Mesenchymal stem cell (in vitro differentiated cells and primary cell): ENCODE data around the gene ADAMTS8.

Source experiments
- DNase-seq: peaks from one replicate; pipeline ENCODE4 v3.0.0-alpha.2; 2013
- H2AFZ ChIP-seq: one replicate; pipeline ENCODE4 v1.6.1; 2013; ENCODE audit warnings: low read depth, mild to moderate bottlenecking, control low read depth, inconsistent platforms, low read length, moderate library complexity
- H2AK5ac ChIP-seq: 2 replicates; pipeline ENCODE4 v1.6.1; 2013; ENCODE audit warnings: low read length, moderate library complexity, mild to moderate bottlenecking, inconsistent platforms; ENCODE audit not compliant: severe bottlenecking
- H2BK120ac ChIP-seq: one replicate; pipeline ENCODE4 v1.6.1; 2013; ENCODE audit warnings: low read depth, mild to moderate bottlenecking, inconsistent platforms, low read length, moderate library complexity
- H2BK12ac ChIP-seq, 2 experiments: one replicate each; pipeline ENCODE4 v1.6.1; 2013; ENCODE audit warnings: inconsistent platforms in 2 of 2, low read length in 2 of 2, mild to moderate bottlenecking in 2 of 2, moderate library complexity in 2 of 2, control low read depth in 1 of 2
- H2BK15ac ChIP-seq: one replicate; pipeline ENCODE4 v1.6.1; 2013; ENCODE audit warnings: mild to moderate bottlenecking, low read depth, inconsistent platforms; ENCODE audit not compliant: poor library complexity, severe bottlenecking
- H2BK5ac ChIP-seq: 2 replicates; pipeline ENCODE4 v1.6.1; 2013; ENCODE audit warnings: low read depth, mild to moderate bottlenecking, low read length, control low read depth, inconsistent platforms; ENCODE audit not compliant: poor library complexity, severe bottlenecking
- H3K14ac ChIP-seq, 2 experiments: one replicate each; pipeline ENCODE4 v1.6.1; 2013; ENCODE audit warnings: inconsistent platforms in 2 of 2, low read length in 2 of 2, control low read depth in 1 of 2, mild to moderate bottlenecking in 1 of 2, moderate library complexity in 1 of 2
- H3K18ac ChIP-seq, 2 experiments: one replicate each; pipeline ENCODE4 v1.6.1; 2013; ENCODE audit warnings: inconsistent platforms in 2 of 2, low read length in 2 of 2, control low read depth in 1 of 2, low read depth in 1 of 2, mild to moderate bottlenecking in 1 of 2
- H3K23ac ChIP-seq, 2 experiments: one replicate each; pipeline ENCODE4 v1.6.1; 2013; ENCODE audit warnings: inconsistent platforms in 2 of 2, low read length in 2 of 2, mild to moderate bottlenecking in 2 of 2, moderate library complexity in 2 of 2, control low read depth in 1 of 2
- H3K27ac ChIP-seq: 2 replicates; pipeline ENCODE4 v1.5.1; 2013; ENCODE audit warnings: mild to moderate bottlenecking, moderate library complexity, low read length, control low read depth, inconsistent platforms; ENCODE audit not compliant: poor library complexity, severe bottlenecking
- H3K27me3 ChIP-seq, 2 experiments: 2 replicates each; pipeline versions ENCODE4 v1.6.1 to v1.7.0; 2013; ENCODE audit warnings: low read length in 2 of 2, mild to moderate bottlenecking in 2 of 2, moderate library complexity in 2 of 2, control low read depth in 1 of 2, inconsistent platforms in 1 of 2; ENCODE audit not compliant: control insufficient read depth in 1 of 2, insufficient read depth in 1 of 2
- H3K36me3 ChIP-seq, 2 experiments: 2 replicates each; pipeline versions ENCODE4 v1.6.1 to v1.7.0; 2013; ENCODE audit warnings: low read length in 2 of 2, control low read depth in 1 of 2, inconsistent platforms in 1 of 2, low read depth in 1 of 2, mild to moderate bottlenecking in 1 of 2; ENCODE audit not compliant: insufficient read depth in 2 of 2, control insufficient read depth in 1 of 2
- H3K4ac ChIP-seq, 2 experiments: one replicate each; pipeline ENCODE4 v1.6.1; 2013; ENCODE audit warnings: inconsistent platforms in 2 of 2, low read length in 2 of 2, mild to moderate bottlenecking in 2 of 2, moderate library complexity in 2 of 2, control low read depth in 1 of 2, low read depth in 1 of 2
- H3K4me1 ChIP-seq: 2 replicates; pipeline ENCODE4 v1.6.1; 2013; ENCODE audit warnings: low read depth, low read length, control low read depth; ENCODE audit not compliant: control insufficient read depth, insufficient read depth
- H3K4me2 ChIP-seq: 2 replicates; pipeline ENCODE4 v1.6.1; 2013; ENCODE audit warnings: low read length, mild to moderate bottlenecking, inconsistent platforms; ENCODE audit not compliant: poor library complexity, severe bottlenecking
- H3K4me3 ChIP-seq, 2 experiments: 2 replicates each; pipeline versions ENCODE4 v1.5.1 to v1.7.0; 2013; ENCODE audit warnings: low read length in 2 of 2, mild to moderate bottlenecking in 2 of 2, control low read depth in 1 of 2, low read depth in 1 of 2; ENCODE audit not compliant: insufficient read depth in 1 of 2
- H3K79me1 ChIP-seq: replicated peaks from 2 replicates; pipeline ENCODE4 v1.6.1; 2013; ENCODE audit warnings: mild to moderate bottlenecking, control low read depth, low read length, inconsistent platforms; ENCODE audit not compliant: poor library complexity, severe bottlenecking
- H3K9ac ChIP-seq: 2 replicates; pipeline ENCODE4 v1.7.0; 2013; ENCODE audit warnings: mild to moderate bottlenecking, low read length, moderate library complexity
- H3K9me3 ChIP-seq: 2 replicates; pipeline ENCODE4 v1.7.0; 2013; ENCODE audit warnings: mild to moderate bottlenecking, low read length; ENCODE audit not compliant: control insufficient read depth
- H4K8ac ChIP-seq: one replicate; pipeline ENCODE4 v1.6.1; 2013; ENCODE audit warnings: inconsistent platforms, mild to moderate bottlenecking, low read length, moderate library complexity
- H4K91ac ChIP-seq: one replicate; pipeline ENCODE4 v1.6.1; 2013; ENCODE audit warnings: mild to moderate bottlenecking, low read length, inconsistent platforms
- WGBS: methylation state at CpG from one replicate; pipeline ENCODE4 v1.1.7; 2013; ENCODE audit warnings: mixed read lengths; 5-methylcytosine and 5-hydroxymethylcytosine counted together

ADAMTS8 gene

GRCh38 chr11:130416906-130417305, 11.5 kb downstream of the ADAMTS8 start:
- no peaks in the 10 kb centered on the region for H3K79me1 ChIP-seq
- no peak overlapping the region for H3K23ac ChIP-seq
- H3K4me1 ChIP-seq, result peaks cover 15% of the 10 kb centered on the region

GRCh38 chr11:130416530-130416882, 11.9 kb downstream of the ADAMTS8 start:
- no peaks in the 10 kb centered on the region for H3K9me3 ChIP-seq
- H2BK15ac ChIP-seq, result no peak overlapping the region
- no peak overlapping the region for H2AFZ ChIP-seq
- no peak overlapping the region for H2BK120ac ChIP-seq
- H4K8ac ChIP-seq, result no peak overlapping the region
- H3K79me1 ChIP-seq, result no peaks in the 10 kb centered on the region
- H3K36me3 ChIP-seq, result peaks cover 0 to under 1% of the 10 kb centered on the region in 2 experiments
- no peak for DNase-seq
- no peak overlapping the region for H3K4me3 ChIP-seq
- H3K9ac ChIP-seq, result no peak overlapping the region
- H3K4ac ChIP-seq, result no peak overlapping the region
- H3K23ac ChIP-seq, result no peak overlapping the region
- H3K18ac ChIP-seq, result no peak overlapping the region
- no peak overlapping the region for H2BK12ac ChIP-seq
- no peak overlapping the region for H3K27ac ChIP-seq
- H2BK5ac ChIP-seq, result no peak overlapping the region
- no peak overlapping the region for H2AK5ac ChIP-seq
- H4K91ac ChIP-seq, result no peak overlapping the region
- no peak overlapping the region for H3K4me2 ChIP-seq
- H3K14ac ChIP-seq, result no peak overlapping the region
- WGBS, result 93% methylated on average over 12 of the region's 12 CpGs
- H3K4me1 ChIP-seq, result peaks cover 15% of the 10 kb centered on the region
- peaks cover 6 to 55% of the 10 kb centered on the region in 2 experiments for H3K27me3 ChIP-seq

More at GRCh38 chr11:130416906-130417305, 11.5 kb downstream of the ADAMTS8 start:
- no peak overlapping the region for H2BK12ac ChIP-seq
- no peak for DNase-seq
- H2BK15ac ChIP-seq, result no peak overlapping the region
- H3K4ac ChIP-seq, result no peak overlapping the region
- H2BK5ac ChIP-seq, result no peak overlapping the region
- no peak overlapping the region for H3K27ac ChIP-seq
- no peak overlapping the region for H3K18ac ChIP-seq
- no peak overlapping the region for H2BK120ac ChIP-seq
- H3K36me3 ChIP-seq, result no peaks in the 10 kb centered on the region
- H3K9me3 ChIP-seq, result no peaks in the 10 kb centered on the region
- no peak overlapping the region for H2AFZ ChIP-seq
- no peak overlapping the region for H3K9ac ChIP-seq
- no peak overlapping the region for H2AK5ac ChIP-seq
- no peak overlapping the region for H3K4me3 ChIP-seq
- H4K8ac ChIP-seq, result no peak overlapping the region
- H3K14ac ChIP-seq, result no peak overlapping the region
- no peak overlapping the region for H3K4me2 ChIP-seq
- peaks cover 6 to 55% of the 10 kb centered on the region in 2 experiments for H3K27me3 ChIP-seq
- 94% methylated on average over 10 of the region's 11 CpGs for WGBS
- H4K91ac ChIP-seq, result no peak overlapping the region

- Histone ChIP-seq H3K4me1 (peaks cover 15% of the 10 kb centered on the region), H3K14ac (peak overlapping the region in 1 of 2 experiments; percentile 8), H3K18ac (no peak overlapping the region), H3K79me1 (no peaks in the 10 kb centered on the region), H3K4ac (no peak overlapping the region), H2AFZ (no peak overlapping the region), H4K91ac (no peak overlapping the region), H2AK5ac (no peak overlapping the region), H3K4me2 (no peak overlapping the region), H2BK12ac (no peak overlapping the region), H3K9me3 (no peaks in the 10 kb centered on the region), H2BK5ac (no peak overlapping the region), H3K23ac (no peak overlapping the region), H3K27ac (no peak overlapping the region), H3K4me3 (no peak overlapping the region), H2BK120ac (no peak overlapping the region), H2BK15ac (no peak overlapping the region), H3K9ac (no peak overlapping the region), H3K36me3 (peaks cover 0 to 3% of the 10 kb centered on the region in 2 experiments), H4K8ac (no peak overlapping the region), H3K27me3 (peaks cover 6 to 55% of the 10 kb centered on the region in 2 experiments)
- 90% methylated on average over 37 of the region's 37 CpGs for WGBS
- DNase-seq, result no peak
Measured at GRCh38 chr11:130415731-130416529, 12.5 kb downstream of the ADAMTS8 start.

GRCh38 chr11:130414107-130415080, 14.0 kb downstream of the ADAMTS8 start:
- peaks cover 15% of the 10 kb centered on the region for H3K4me1 ChIP-seq
- no peak overlapping the region for H3K9ac ChIP-seq
- no peak overlapping the region for H3K14ac ChIP-seq
- no peak overlapping the region for H3K18ac ChIP-seq
- H4K8ac ChIP-seq, result no peak overlapping the region
- H3K4me2 ChIP-seq, result no peak overlapping the region
- H3K36me3 ChIP-seq, result peaks cover 0 to 3% of the 10 kb centered on the region in 2 experiments
- no peak overlapping the region for H3K27ac ChIP-seq
- H2BK15ac ChIP-seq, result no peak overlapping the region
- H3K4me3 ChIP-seq, result peak overlapping the region in 1 of 2 experiments; percentile 27
- H2AK5ac ChIP-seq, result no peak overlapping the region
- H3K27me3 ChIP-seq, result peaks cover 0 to 55% of the 10 kb centered on the region in 2 experiments
- H2BK12ac ChIP-seq, result no peak overlapping the region
- H3K23ac ChIP-seq, result no peak overlapping the region
- no peaks in the 10 kb centered on the region for H3K9me3 ChIP-seq
- 79% methylated on average over 24 of the region's 24 CpGs for WGBS
- no peaks in the 10 kb centered on the region for H3K79me1 ChIP-seq
- DNase-seq, result no peak
- H2BK5ac ChIP-seq, result no peak overlapping the region
- no peak overlapping the region for H3K4ac ChIP-seq
- no peak overlapping the region for H4K91ac ChIP-seq
- H2BK120ac ChIP-seq, result no peak overlapping the region
- no peak overlapping the region for H2AFZ ChIP-seq
